Transverse colon (tissue), 4 donors: ENCODE results near the gene PARP1. TPM values are rescaled to one million over a fixed set of nuclear protein-coding genes. Genes with fewer than 3 reads are reported as not detected.
A peak's percentile ranks its signal among the peaks of the same experiment; 100 is the strongest.

ENCODE experiments used
- DNase-seq: peaks from one replicate; pipeline ENCODE4 v3.0.0-alpha.2; 2019
- H3K27ac ChIP-seq, 4 donors: fragments of 200-600 bp; sonication (generic); 2 replicates each; pipeline ENCODE4 v1.5.1; 2016 to 2018; ENCODE audit warnings: inconsistent platforms in 4 of 4
- H3K27me3 ChIP-seq: fragments of 200-600 bp; sonication (generic); 2 replicates; pipeline ENCODE4 v1.5.1; 2017; ENCODE audit warnings: inconsistent platforms
- H3K36me3 ChIP-seq, 4 donors: fragments of 200-600 bp; sonication (generic); 2 replicates each; pipeline ENCODE4 v1.5.1; 2017 to 2019; ENCODE audit warnings: inconsistent platforms in 4 of 4
- H3K4me1 ChIP-seq, 4 donors: fragments of 200-600 bp; sonication (generic); 2 replicates each; pipeline ENCODE4 v1.5.1; 2017 to 2020; ENCODE audit warnings: inconsistent platforms in 4 of 4
- H3K4me3 ChIP-seq, 4 donors: fragments of 200-600 bp; sonication (generic); 1 replicate in 1 of 4; 2 replicates in 3 of 4; pipeline versions ENCODE4 v1.5.1 to v1.6.1; 2017 to 2019; ENCODE audit warnings: inconsistent platforms in 4 of 4
- H3K9me3 ChIP-seq, 2 donors: fragments of 200-600 bp; sonication (generic); 2 replicates each; pipeline ENCODE4 v1.5.1; 2017 to 2019; ENCODE audit warnings: inconsistent platforms in 2 of 2
- EP300 ChIP-seq: sonication (generic); formaldehyde crosslinking; IDR thresholded peaks from one replicate; pipeline ENCODE4 v1.6.1; 2017; ENCODE audit warnings: antibody characterized with exemption, low read depth
- POLR2A ChIP-seq: fragments of 450-650 bp; IDR thresholded peaks from one replicate; pipeline ENCODE4 v1.6.1; 2016; ENCODE audit warnings: antibody characterized with exemption, mild to moderate bottlenecking, moderate library complexity
- POLR2AphosphoS5 ChIP-seq, 3 donors: sonication (generic); formaldehyde crosslinking; IDR thresholded peaks; one replicate each; pipeline ENCODE4 v1.6.1; 2016; ENCODE audit warnings: antibody characterized with exemption in 3 of 3
- WGBS, 2 donors: methylation state at CpG; one replicate each; pipeline ENCODE4 v1.1.5; 2018; ENCODE audit warnings: low coverage in 1 of 2; 5-methylcytosine and 5-hydroxymethylcytosine counted together
- in situ Hi-C, 4 donors: fragments of 200-750 bp; cut with MboI; loops; one replicate each; pipeline versions ENCODE4 v1.15.0 to v1.15.1; 2017; ENCODE audit warnings: low sequenced_read_pairs in 3 of 4, low pct_ligation_motif_present in 1 of 4, low pct_unique_long_range_greater_than_20kb in 1 of 4
- intact Hi-C: fragments of 100-400 bp; cut with DNase I; formaldehyde crosslinking; loops from one replicate; pipeline ENCODE4 v1.15.1; 2023; ENCODE audit warnings: low total_unique reads
- total RNA-seq, 4 donors: library from RNA; depleted of rRNA; stranded (reverse); fragments of >200 nt; gene quantifications; one replicate each; pipeline ENCODE4 v1.1.0, GENCODE V29; 2016
- TF ChIP-seq, protein P1 (sequence below), 5 experiments: fragments of 200-600 bp in 3 of 5; fragments of 450-650 bp in 2 of 5; sonication (generic) in 3 of 5; IDR thresholded peaks; 1 replicate in 2 of 5; 2 replicates in 3 of 5; pipeline ENCODE4 v1.5.1; 2016 to 2017; ENCODE audit warnings: antibody characterized with exemption in 5 of 5, inconsistent platforms in 3 of 5, mild to moderate bottlenecking in 2 of 5, moderate library complexity in 1 of 5

PARP1 gene
- total RNA-seq, 4 donors from 2014 or later = 23.2 to 74.4 (median 38.0) TPM

DNA sequence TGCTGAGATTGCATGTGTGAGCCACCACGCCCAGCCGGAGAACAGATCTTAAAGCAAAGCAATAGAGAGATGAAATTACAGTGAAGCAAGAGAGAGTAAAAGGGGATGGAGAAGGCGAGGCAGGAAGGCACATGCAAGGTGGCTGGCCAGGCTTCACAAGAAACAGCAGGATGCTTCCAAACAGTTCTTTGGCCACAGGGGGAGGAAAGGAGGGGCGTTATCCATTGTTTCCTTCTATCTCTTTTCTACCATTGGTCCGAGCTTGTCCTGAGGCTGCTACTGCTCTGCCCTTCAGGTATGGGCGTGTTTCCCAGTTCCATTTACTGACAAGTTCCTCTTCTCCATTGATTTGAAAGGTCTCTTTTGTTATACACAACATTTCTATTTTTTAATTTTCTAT, 33.7 kb upstream of the PARP1 start:
- intact Hi-C loops (no loop called here), in situ Hi-C loops (no loop called here)
- Histone ChIP-seq H3K4me3 (no peak overlapping the region), H3K27ac (no peak overlapping the region), H3K36me3 (no peaks in the 10 kb centered on the region), H3K9me3 (no peaks in the 10 kb centered on the region), H3K4me1 (no peaks in the 10 kb centered on the region), H3K27me3 (peaks cover 5% of the 10 kb centered on the region)
- DNase-seq = no peak
- TF ChIP-seq POLR2A = no peak
- TF ChIP-seq, protein P1, sequence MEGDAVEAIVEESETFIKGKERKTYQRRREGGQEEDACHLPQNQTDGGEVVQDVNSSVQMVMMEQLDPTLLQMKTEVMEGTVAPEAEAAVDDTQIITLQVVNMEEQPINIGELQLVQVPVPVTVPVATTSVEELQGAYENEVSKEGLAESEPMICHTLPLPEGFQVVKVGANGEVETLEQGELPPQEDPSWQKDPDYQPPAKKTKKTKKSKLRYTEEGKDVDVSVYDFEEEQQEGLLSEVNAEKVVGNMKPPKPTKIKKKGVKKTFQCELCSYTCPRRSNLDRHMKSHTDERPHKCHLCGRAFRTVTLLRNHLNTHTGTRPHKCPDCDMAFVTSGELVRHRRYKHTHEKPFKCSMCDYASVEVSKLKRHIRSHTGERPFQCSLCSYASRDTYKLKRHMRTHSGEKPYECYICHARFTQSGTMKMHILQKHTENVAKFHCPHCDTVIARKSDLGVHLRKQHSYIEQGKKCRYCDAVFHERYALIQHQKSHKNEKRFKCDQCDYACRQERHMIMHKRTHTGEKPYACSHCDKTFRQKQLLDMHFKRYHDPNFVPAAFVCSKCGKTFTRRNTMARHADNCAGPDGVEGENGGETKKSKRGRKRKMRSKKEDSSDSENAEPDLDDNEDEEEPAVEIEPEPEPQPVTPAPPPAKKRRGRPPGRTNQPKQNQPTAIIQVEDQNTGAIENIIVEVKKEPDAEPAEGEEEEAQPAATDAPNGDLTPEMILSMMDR (IDR thresholded peaks at IDR 0.05) = no peak
- no peak for TF ChIP-seq EP300
- no peak for TF ChIP-seq POLR2AphosphoS5 (IDR thresholded peaks at IDR 0.05)
- WGBS, 2 donors = 81 to 83% methylated on average over 3 to 6 of the region's 6 CpGs

DNA sequence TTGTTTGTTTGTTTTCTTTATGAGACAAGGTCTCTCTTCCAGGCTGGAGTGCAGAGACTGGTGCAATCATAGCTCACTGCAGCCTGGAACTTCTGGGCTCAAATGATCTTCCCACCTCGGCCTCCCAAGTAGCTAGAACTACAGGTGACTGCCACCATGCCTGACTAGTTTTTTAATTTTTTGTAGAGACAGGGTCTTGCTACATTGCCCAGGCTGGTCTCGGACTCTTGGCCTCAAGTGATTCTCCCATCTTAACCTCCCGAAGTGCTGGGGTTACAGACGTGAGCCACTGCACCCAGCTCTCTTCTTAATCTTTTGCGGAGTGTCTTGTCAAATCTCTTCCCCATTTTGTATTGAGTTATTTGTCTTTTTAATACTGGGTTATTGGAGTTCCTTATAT, 32.6 kb upstream of the PARP1 start:
- intact Hi-C loops (no loop called here), in situ Hi-C loops (no loop called here)
- Histone ChIP-seq H3K27ac (no peak overlapping the region), H3K27me3 (peaks cover 6% of the 10 kb centered on the region), H3K4me3 (no peak overlapping the region), H3K4me1 (no peaks in the 10 kb centered on the region), H3K9me3 (no peaks in the 10 kb centered on the region), H3K36me3 (no peaks in the 10 kb centered on the region)
- DNase-seq = no peak
- TF ChIP-seq POLR2A (no peak), POLR2AphosphoS5 (IDR thresholded peaks at IDR 0.05) (no peak), EP300 (no peak)
- TF ChIP-seq, protein P1 (IDR thresholded peaks at IDR 0.05) = no peak
- 64 to 71% methylated on average over 3 to 5 of the region's 5 CpGs for WGBS, 2 donors

DNA sequence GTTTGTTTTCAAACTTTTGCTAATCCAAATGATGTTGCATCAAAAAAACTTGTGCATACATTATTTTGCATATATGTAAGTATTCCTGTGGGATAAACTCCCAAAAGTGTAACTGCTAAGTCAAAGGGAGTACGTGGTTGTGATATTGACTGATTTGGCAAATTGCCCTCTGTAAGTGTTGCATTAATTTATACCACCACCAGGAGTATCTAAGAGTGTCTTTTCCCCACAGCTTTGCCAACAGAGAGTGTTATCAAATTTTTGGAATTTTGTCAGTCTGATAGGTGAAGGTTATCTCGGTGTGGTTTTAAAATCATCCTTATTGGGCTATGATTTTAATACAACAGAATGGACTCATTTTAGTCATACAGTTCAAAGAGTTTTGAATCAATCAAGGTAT, 30.1 kb upstream of the PARP1 start:
- Histone ChIP-seq H3K27me3 (peaks cover 6% of the 10 kb centered on the region), H3K4me1 (no peaks in the 10 kb centered on the region), H3K36me3 (no peaks in the 10 kb centered on the region), H3K4me3 (no peak overlapping the region), H3K27ac (no peak overlapping the region), H3K9me3 (no peaks in the 10 kb centered on the region)
- DNase-seq = no peak
- intact Hi-C loops (no loop called here), in situ Hi-C loops (no loop called here)
- 49 to 69% methylated on average over 2 of the region's 2 CpGs for WGBS, 2 donors
- TF ChIP-seq EP300 (no peak), POLR2AphosphoS5 (IDR thresholded peaks at IDR 0.05) (no peak)
- TF ChIP-seq, protein P1 (IDR thresholded peaks at IDR 0.05) = peak in 1 of 5 experiments; percentile 19

DNA sequence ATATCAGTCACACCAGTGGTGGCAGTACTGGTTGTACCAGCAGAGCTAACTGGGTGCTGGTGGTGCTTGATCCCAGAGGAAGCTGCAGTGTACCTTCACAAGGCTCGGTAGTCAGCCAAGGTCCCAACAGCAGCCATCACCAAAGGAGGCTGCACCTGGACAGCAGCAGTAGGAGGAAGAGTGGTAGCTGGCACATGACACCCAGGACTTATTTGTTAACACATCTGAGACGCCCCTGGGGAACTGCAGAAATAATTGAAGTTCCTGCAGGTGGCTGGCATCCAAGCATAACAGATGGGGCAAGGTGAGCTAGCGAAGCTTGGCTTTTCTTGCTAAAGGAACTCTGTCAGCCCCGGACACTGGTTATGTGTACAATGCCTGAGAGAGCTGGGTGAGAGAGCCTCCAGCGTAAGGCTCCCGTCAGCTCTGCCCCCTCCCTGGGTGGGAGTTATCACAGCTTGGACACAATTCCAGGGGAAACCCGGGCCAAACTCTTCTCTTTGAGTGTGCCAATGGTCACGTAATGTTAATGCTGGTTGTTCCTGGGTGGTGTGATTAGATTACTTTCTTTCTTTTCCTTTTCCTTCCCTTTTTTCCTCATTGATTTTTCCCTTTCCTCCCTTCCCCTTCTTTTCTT, 29.1 kb upstream of the PARP1 start:
- Histone ChIP-seq H3K27ac (no peak overlapping the region), H3K27me3 (peaks cover 6% of the 10 kb centered on the region), H3K36me3 (no peaks in the 10 kb centered on the region), H3K9me3 (no peaks in the 10 kb centered on the region), H3K4me1 (no peaks in the 10 kb centered on the region), H3K4me3 (no peak overlapping the region)
- TF ChIP-seq EP300 = no peak
- TF ChIP-seq, protein P1 (IDR thresholded peaks at IDR 0.05) = no peak
- TF ChIP-seq POLR2A = no peak
- TF ChIP-seq POLR2AphosphoS5 (IDR thresholded peaks at IDR 0.05) = no peak
- 0 to 27% methylated on average over 1 to 8 of the region's 8 CpGs for WGBS, 2 donors
- intact Hi-C loops (no loop called here), in situ Hi-C loops (no loop called here)
- peak; percentile 13 for DNase-seq
